Measurements from ENCODE around the gene CAPZA2.

Gene CAPZA2

DNA sequence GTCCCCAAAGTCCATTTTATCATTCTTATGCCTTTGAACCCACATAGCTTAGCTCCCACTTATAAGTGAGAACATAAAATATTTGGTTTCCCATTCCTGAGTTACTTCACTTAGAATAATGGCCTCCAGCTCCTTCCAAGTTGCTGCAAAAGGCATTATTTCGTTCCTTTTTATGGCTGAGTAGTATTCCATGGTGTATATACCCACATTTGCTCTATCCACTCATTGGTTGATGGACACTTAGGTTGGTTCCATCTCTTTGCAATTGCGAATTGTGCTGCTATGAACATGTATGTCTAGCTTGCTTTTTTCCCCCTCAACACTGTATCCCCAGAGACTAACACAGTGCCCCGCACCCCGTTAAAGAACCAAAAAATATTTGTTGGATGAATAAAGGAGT, 670 bp upstream of the CAPZA2 start:
- no peak for DNase-seq (ENCODE audit: low read depth in 1 of 2, low spot score in 1 of 2)

DNA sequence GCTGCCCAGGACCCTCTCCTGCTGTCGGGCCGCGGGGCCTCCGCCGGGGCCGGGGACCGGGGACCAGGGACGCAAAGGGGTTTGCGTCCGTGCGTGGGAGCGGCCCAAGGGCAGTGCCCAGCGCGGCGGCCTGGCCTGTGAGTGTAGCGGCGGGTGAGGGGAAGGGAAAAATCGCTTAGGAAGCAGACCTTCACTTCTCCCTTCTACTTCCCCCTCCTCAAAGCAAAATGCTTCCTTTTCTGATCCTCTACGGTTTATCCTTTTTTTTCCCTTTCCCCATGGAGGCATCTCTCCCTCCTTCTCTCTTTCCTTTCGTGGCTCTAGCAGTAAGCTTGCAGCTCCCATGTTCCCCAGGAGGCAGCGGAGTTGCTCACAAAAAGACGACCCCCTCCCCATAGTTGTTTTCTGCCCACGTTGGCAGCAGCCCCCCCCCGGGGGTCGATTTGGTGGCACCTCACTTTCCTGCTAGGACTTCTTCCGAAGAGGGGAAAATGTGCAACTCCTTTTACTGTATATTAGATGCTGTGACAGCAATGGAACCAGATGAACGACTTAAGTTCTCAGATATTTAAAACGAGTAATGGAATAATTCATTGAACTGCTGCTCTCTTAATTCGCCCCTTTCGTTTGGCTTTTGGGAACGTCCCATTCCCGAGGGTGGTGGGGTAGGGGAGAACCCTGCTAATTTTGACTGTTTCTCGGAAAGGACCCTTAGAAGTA, 724 bp downstream of the CAPZA2 start:
- DNase-seq (ENCODE audit: low read depth in 1 of 2, low spot score in 1 of 2): no peak

DNA sequence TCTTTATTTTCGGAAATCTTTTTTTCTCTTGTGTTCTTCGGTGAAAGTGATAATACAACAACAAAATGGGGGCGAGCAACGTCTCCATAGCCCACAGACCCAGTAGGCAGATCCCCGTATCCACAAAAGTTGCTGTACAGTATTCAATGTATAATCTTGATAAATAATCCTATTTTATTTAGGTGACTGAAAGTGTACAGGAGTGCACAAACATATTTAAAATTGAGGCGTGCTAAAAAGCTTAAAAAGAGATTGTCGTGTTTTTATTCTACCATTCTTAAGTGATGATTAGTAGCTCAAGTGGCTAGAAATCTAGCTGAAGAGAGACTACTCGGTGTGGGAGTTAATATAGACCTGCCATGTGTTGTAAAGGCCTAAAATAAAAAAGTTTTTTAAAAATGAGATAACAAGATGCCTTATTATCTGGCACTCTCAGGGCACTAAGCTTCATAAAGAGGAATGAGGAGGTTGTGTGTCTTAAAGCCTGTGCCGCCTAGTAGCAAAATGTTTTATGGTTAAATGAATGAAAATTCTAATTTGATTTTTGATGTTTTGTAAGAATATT, 1.6 kb downstream of the CAPZA2 start:
- DNase-seq (ENCODE audit: low read depth in 1 of 2, low spot score in 1 of 2): no peak

DNA sequence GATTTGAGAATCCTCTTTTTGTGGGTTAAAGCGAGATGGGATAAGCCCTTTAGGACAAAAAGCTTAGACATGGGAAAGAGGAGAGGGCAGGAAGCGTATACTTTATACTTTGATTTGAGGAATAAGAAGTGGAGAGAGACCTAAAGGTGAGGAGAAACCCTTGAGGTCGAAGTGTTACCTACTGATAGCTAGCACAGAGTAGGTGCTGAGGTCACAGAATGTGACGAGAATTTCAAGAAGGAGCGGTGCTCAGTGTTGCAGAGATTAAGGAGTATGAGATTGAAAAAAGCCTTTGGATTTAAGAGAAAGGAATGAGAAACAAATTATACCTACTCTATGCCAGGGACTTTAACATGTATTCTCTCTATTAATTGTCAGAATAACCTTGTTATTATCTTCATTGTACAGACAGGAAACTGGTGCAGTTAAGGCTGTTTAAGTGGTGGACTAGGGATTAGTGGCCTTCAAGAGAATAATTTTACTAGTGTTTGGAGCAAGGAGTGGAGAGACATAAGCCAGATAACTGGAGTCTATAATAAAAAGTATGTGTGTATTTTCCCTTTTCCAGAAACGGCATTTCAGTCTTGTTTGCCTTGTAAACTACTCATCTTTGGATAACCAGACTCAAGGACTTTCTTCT, 8.8 kb downstream of the CAPZA2 start:
- no peak for DNase-seq (ENCODE audit: low read depth in 1 of 2, low spot score in 1 of 2)

DNA sequence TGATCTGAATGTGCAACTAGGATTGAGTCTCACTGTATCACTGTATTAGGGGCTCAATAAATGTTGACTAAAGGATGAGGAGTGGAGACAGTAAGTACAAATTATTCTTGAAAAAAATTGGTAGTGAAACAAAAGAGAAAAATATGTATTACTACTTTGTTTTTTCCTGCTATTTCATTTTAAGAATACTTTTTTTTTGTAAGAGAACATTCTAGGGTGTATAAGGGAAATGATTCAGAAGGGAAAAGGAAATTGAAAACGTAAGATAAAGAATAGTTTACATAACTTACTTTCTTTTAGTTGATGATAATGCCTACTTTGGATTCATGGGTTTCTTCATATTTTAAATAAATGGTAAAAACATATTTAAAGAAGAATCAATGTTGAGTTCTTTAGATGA, 9.6 kb downstream of the CAPZA2 start:
- DNase-seq (ENCODE audit: low read depth in 1 of 2, low spot score in 1 of 2): no peak

DNA sequence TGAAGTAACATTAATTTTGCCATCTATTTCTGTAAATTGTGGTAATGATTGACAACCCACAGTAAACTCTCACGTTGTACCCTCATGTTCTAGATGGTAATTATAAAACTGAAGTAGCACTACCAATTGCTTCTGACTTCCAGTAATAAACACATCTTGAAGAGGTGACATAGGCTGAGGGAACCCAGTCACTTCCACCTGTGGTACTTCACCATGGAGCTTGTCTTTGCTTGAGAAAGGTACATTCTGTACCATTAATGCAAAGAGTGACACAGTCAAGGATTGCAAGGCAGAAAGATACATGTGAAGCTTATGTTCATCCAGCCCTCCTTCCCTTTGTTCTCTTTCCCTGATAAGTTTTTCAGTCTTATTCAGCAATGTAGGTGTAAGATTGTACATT, 11.2 kb downstream of the CAPZA2 start:
- DNase-seq (ENCODE audit: low read depth in 1 of 2, low spot score in 1 of 2): no peak

DNA sequence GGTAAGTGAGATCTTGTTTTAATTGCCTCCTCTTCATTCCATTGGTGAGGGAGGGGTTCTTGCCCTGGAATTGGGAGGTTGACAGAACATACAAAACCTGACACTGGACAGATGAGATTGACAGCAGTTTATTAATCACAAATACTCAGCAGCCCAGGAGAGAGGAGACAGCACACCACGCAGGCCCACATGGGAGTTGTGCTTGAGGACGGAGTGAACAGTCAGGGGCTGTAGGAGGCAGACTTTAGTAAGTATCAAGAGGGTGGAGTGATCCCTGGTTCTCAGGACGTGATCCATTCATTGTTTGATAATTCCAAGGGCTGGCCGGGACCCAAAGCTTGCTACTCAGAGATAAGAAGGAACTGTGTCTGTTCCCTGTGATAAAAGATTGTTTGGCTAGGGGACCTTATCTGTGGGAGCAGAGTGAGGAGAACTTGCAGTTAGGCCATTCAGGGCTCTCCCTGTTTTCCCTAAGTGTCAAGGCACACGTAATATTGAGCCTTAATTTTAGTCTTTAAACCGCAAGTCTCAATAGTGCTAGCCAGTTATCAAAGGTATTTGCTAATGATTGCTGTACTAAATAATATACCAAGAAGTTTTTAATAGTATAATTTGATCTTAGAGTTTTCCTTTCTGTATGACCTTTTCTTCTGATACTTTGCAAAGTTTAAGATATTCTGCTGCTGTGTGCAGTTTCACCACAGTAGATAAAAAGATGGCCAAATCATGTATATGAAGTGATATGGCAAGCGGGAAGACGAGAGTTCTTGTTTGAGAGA, 14.5 kb downstream of the CAPZA2 start:
- no peak for DNase-seq (ENCODE audit: low read depth in 1 of 2, low spot score in 1 of 2)

DNA sequence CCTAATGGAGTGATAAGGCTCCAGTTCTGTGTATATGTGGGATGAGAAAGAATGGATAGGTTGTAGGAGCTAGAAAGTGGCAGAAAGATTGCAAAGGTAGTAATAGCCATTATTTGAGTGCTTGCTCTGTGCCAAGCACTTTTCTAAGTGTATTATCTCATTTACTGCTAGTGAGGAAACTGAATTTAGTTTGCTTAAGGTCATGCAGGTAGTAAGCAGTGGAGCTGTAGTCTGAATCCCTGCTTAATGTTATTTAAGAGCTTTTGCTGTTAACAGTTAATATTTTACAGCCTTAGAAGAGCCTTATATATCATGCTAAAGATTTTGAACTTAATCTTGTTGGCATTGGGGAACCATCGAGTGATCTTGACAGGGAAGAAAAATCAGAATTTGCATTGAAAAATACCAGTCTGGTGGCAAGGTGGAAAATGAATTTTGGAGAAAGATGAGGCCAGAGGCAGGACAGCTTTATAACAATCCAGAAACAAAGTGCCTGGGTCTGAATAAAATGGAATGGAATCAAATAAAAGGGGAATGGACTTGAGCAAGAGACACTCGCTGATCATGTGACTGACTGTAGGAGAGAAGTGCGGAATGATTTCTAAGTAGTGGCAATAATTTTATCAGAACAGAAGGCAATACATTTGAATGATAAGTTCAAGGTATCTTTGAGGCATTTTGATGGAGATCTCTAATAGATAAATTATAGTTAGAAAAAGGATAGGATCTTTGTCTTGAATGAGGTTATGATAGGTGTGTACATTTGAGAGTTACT, 15.2 kb downstream of the CAPZA2 start:
- DNase-seq (ENCODE audit: low read depth in 1 of 2, low spot score in 1 of 2): no peak

DNA sequence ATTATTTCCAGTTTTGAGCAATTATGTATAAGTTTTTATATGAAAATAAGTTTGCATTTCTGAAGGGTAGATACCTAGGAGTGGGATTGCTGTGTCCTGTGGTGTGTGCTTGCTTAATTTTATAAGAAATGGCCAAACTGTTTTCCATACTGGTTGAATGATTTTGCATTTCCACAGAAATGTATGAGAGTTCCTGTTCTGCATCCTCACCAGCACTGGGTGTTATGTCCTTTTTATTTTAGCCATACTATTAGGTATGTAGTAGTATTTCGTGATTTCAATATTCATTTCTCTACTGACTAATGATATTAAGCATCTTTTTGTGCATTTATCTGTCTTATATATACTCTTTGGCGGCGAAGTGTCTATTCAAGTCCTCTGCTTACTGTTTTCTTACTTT, 22.3 kb downstream of the CAPZA2 start:
- no peak for DNase-seq (ENCODE audit: low read depth in 1 of 2, low spot score in 1 of 2)

DNA sequence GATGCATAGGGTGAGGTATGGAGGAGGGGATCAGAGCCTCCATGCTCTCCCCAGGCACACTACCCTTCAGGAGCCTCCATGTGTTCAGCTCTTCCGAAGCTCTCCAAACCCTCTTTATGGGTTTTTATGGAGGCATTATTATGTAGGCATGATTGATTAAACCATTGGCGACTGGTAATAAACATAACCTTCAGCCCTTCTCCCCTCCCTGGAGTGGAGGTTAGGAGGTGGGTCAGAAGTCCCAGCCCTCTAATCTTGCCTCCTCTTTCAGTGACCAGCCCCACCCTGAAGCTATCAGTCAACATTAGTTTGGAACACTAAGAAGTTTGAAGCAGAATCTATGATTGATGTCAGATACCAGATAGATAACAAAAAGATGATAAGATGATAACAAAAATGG, 23.3 kb downstream of the CAPZA2 start:
- DNase-seq (ENCODE audit: low read depth in 1 of 2, low spot score in 1 of 2): no peak

DNA sequence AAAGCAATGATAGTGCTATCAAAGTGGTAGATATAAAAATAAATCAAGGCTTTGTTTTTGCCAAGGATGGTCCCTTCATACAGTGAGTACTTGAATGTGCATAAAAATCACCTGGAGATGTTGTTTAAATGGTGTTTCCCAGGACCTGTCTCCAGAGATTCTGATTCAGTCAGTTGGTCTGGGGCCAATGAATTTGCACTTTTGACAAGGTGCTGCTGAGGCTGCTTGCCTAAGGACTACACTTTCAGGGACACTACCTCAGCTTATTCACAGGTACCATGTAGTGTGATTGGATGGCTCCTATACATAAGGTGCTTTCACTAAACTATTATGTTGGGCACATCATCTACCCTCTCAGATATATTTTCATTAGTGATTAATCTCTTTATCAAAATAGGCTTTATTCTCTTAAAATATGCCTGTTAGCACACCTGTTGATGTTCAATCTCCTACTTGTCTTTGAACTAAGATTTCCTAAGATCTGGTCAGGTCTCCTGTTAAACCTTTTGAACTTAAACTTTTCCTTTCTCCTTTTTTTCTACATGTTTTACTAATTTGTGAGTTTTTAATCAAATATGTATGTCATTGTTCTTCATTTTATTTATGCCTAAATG, 24.3 kb downstream of the CAPZA2 start:
- no peak for DNase-seq (ENCODE audit: low read depth in 1 of 2, low spot score in 1 of 2)

DNA sequence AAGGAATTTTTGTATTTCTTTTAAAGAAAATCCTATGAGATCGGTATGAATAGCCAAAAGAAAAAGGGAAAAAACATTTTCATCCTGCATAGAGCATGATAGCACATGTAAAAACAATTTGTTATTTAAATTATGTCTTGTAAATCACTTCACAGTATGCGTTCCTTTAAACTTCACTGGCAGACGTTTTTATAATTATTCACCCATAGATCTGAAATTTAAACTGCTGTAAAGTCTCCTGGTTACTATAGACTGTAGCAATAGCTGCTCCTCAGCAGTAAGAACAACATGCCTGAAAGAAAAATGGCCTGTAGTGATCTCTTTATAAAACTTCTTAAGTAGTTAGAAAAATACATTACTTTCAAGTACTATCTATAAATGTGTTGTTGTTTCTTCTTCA, 26.5 kb downstream of the CAPZA2 start:
- no peak for DNase-seq (ENCODE audit: low read depth in 1 of 2, low spot score in 1 of 2)

DNA sequence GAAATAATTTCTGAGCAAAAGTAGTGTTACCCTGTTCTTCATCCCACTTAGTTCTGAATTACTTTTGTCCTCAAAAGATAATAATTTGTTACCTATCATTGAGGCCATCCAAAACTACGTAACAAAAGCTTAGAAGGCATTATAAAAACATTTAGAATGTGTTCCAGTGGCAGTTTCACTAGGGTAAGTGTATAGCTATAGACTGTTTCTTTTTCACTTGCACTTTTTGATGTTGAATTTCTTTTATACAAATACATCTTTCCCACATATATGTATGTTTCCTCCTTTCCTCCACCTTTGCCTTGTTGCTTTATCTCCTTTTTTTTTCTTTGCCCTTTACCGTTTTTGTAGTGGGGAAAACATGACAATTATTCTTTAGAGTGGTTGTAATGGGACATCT, 33.5 kb downstream of the CAPZA2 start:
- no peak for DNase-seq (ENCODE audit: low read depth in 1 of 2, low spot score in 1 of 2)

DNA sequence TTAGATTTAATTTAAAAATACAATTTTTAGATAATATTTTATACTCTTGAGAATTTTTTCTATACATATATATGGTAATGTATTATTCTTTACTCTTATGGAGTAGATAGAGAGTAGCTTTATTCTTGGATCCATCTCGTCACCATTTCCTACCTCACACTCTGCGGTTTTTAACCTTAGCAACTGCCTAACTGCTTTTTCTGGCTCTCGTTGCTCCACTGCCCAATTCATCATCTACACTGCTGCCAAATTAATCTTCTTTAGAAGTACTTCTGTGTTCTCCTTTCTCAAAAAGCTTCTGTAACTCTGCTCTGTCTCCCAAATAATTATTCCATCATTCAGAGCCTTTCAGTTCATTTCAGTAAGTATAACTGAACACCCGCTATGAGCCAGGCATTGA, 35.3 kb downstream of the CAPZA2 start:
- no peak for DNase-seq (ENCODE audit: low read depth in 1 of 2, low spot score in 1 of 2)

DNA sequence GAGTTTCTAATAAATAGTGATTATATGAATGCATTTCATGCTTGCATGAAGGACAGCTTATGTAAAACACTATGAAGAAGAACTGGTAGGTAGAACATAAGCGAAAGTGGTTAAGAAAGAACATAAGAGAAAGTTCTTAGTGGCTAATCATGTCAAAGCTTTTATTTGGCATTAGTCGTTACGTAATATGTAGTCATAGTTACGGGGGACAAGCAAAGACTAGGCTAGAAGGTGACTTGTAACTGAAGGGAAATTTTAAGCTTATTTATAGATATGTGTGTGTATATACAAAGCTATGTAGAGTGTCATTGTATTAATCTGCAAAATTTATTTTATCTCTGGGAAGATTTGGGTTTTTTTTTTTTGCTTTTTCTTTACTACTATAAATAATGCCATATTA, 36.9 kb downstream of the CAPZA2 start:
- DNase-seq (ENCODE audit: low read depth in 1 of 2, low spot score in 1 of 2): no peak

DNA sequence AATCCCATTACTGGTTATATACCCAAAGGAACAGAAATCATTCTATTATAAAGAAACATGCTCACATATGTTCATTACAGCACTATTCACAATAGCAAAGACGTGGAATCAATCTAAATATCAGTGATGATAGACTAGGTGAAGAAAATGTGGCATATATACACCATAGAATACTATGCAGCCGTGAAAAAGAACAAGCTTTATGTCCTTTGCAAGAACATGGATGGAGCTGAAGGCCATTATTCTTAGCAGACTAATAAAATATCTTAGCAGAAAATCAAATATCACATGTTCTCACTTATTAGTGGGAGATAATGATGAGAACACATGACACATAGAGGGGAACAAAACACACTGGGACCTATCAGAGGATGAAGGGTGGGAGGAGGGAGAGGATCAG, 38.8 kb downstream of the CAPZA2 start:
- no peak for DNase-seq (ENCODE audit: low read depth in 1 of 2, low spot score in 1 of 2)

DNA sequence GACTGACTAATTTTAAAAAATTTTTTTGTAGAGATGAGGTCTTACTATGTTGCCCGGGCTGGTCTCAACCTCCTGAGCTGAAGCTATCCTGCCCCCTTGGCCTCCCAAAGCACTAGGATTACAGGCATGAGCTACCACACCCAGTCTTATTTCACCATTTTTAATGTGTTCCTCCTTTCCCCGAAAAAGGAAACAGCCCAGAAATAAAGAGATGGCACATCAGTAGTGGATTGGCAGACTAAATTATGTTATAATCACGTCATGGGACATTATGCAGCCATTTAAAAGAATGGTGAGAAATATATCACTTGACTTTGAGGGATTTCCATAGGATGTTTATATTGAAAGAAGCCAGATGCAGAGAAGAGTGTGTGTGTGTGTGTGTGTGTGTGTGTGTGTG, 40.5 kb downstream of the CAPZA2 start:
- no peak for DNase-seq (ENCODE audit: low read depth in 1 of 2, low spot score in 1 of 2)

DNA sequence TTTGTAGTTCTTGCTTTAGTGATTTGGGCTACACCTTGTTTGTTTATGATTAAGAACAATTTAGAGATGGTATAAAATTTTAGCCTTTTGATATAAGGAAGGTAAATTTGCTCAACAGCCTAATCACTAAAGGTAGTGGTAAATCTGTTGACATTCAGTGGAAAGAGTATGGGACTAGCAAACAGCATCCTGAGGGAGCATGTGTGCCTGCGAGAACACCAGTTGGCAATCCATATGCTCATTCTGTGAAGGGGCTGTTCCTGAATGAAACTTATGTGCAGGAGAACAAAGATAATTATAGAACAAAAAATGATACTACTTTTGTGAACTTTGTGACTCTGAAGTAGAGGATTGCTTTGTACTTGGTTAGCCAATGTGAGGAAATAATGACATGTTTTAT, 44.0 kb downstream of the CAPZA2 start:
- no peak for DNase-seq (ENCODE audit: low read depth in 1 of 2, low spot score in 1 of 2)

DNA sequence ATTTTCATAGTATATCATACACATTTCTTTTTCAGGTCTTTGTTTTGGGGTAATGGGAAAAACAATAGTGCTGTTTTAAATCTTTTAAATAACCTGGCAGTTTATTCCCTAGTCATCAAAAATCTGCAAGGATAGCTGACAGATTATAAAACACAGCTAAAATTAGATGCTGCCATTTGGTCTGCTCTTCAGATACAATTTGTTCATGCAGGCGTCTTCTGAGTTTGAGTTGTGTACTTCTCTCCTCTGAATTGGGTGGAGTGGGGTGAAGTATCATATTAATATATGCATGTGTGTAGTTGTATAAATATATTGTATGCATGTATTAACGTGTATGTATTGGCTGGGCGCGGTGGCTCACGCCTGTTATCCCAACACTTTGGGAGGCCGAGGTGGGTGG, 48.0 kb downstream of the CAPZA2 start:
- no peak for DNase-seq (ENCODE audit: low read depth in 1 of 2, low spot score in 1 of 2)

DNA sequence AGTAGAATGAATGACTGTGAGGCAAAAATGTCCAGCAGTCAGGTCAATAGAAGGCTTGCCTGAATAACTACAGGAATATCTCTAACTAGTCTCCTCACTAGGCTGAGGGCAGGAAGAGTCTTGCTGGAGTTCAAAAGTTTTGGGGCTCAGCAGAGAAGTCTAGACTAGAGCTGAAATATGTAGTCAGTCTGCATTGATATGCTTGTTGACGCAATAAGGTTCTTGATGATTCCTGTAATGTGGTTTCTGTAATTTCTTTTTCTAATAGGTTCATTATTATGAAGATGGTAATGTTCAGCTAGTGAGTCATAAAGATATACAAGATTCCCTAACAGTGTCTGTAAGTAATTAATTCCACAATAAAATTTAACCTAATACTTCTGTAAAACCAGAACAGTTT, 49.4 kb downstream of the CAPZA2 start:
- DNase-seq (ENCODE audit: low read depth in 1 of 2, low spot score in 1 of 2): no peak
